ENCODE measurements around the gene KRT3.

KRT3 gene

GRCh38 chr12:52796429-52796794, 495 bp upstream of the KRT3 start:
- no peak for TF ChIP-seq TAF1 (IDR thresholded peaks at IDR 0.05; ENCODE audit: borderline replicate concordance, insufficient read depth, low read length)
- TF ChIP-seq SIN3A (IDR thresholded peaks at IDR 0.05; ENCODE audit: borderline replicate concordance, insufficient read depth, low read length) = no peak
- TF ChIP-seq, protein P1, sequence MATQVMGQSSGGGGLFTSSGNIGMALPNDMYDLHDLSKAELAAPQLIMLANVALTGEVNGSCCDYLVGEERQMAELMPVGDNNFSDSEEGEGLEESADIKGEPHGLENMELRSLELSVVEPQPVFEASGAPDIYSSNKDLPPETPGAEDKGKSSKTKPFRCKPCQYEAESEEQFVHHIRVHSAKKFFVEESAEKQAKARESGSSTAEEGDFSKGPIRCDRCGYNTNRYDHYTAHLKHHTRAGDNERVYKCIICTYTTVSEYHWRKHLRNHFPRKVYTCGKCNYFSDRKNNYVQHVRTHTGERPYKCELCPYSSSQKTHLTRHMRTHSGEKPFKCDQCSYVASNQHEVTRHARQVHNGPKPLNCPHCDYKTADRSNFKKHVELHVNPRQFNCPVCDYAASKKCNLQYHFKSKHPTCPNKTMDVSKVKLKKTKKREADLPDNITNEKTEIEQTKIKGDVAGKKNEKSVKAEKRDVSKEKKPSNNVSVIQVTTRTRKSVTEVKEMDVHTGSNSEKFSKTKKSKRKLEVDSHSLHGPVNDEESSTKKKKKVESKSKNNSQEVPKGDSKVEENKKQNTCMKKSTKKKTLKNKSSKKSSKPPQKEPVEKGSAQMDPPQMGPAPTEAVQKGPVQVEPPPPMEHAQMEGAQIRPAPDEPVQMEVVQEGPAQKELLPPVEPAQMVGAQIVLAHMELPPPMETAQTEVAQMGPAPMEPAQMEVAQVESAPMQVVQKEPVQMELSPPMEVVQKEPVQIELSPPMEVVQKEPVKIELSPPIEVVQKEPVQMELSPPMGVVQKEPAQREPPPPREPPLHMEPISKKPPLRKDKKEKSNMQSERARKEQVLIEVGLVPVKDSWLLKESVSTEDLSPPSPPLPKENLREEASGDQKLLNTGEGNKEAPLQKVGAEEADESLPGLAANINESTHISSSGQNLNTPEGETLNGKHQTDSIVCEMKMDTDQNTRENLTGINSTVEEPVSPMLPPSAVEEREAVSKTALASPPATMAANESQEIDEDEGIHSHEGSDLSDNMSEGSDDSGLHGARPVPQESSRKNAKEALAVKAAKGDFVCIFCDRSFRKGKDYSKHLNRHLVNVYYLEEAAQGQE (IDR thresholded peaks at IDR 0.05; ENCODE audit: insufficient read depth in 1 of 2, low read depth in 2 of 2, low read length in 2 of 2) = no peak
- no peak for TF ChIP-seq FOXP2 (optimal IDR thresholded peaks at IDR 0.05; ENCODE audit: borderline replicate concordance, extremely low read depth, extremely low read length, insufficient read depth)
- no peak for TF ChIP-seq POLR2AphosphoS5 (IDR thresholded peaks at IDR 0.05; ENCODE audit: low read depth, low read length)

DNA sequence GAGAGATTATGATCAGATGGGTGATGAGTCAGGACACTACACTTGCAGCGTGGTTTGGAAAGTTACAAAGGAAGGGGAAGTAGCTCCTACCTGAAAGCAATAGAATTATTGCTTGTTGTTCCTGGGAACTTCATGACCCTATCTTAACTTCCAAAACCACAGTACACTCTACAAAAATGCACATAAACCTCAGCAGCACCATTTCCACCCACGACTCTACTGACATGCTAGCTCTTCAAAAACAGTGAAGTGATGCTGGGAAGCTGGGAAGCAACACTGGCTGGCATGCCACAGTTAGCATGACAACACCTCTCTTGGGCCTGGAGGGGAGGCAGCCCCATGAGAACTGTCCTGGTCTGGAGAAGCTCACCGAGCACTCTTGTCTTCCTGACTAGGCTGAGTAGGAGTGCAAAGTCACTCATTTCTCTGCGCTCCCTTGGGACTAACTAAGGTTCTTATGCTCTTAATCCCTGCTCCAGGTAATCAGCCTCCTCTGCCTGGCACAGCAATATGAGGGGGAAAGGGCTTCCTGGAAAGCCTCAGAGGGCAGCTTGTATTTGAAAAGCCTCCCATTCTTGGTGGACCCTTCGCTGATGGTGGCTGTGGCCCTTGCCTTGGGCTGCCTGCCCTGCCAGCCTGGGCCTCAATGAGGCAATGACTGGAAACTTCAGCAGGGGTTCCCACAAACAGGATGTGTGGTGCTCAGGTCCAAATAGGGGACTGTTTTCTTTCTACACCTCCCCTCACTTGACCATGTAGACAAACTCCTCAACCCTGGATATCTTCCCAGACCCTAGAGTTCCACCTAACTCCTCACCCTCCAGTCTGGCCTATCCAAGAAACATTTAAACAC, 1.2 kb downstream of the KRT3 start:
- TF ChIP-seq POLR2AphosphoS5 (IDR thresholded peaks at IDR 0.05; ENCODE audit: low read depth, low read length) = no peak
- TF ChIP-seq, protein P1 (IDR thresholded peaks at IDR 0.05; ENCODE audit: insufficient read depth in 1 of 2, low read depth in 2 of 2, low read length in 2 of 2) = no peak
- TF ChIP-seq FOXP2 (optimal IDR thresholded peaks at IDR 0.05; ENCODE audit: borderline replicate concordance, extremely low read depth, extremely low read length, insufficient read depth) = no peak

GRCh38 chr12:52792185-52793029, 3.5 kb downstream of the KRT3 start:
- TF ChIP-seq TAF1 (IDR thresholded peaks at IDR 0.05; ENCODE audit: borderline replicate concordance, insufficient read depth, low read length) = no peak
- TF ChIP-seq, protein P1 (IDR thresholded peaks at IDR 0.05; ENCODE audit: insufficient read depth in 1 of 2, low read depth in 2 of 2, low read length in 2 of 2) = no peak
- no peak for TF ChIP-seq POLR2AphosphoS5 (IDR thresholded peaks at IDR 0.05; ENCODE audit: low read depth, low read length)
- TF ChIP-seq FOXP2 (optimal IDR thresholded peaks at IDR 0.05; ENCODE audit: borderline replicate concordance, extremely low read depth, extremely low read length, insufficient read depth) = no peak
- no peak for TF ChIP-seq SIN3A (IDR thresholded peaks at IDR 0.05; ENCODE audit: borderline replicate concordance, insufficient read depth, low read length)

DNA sequence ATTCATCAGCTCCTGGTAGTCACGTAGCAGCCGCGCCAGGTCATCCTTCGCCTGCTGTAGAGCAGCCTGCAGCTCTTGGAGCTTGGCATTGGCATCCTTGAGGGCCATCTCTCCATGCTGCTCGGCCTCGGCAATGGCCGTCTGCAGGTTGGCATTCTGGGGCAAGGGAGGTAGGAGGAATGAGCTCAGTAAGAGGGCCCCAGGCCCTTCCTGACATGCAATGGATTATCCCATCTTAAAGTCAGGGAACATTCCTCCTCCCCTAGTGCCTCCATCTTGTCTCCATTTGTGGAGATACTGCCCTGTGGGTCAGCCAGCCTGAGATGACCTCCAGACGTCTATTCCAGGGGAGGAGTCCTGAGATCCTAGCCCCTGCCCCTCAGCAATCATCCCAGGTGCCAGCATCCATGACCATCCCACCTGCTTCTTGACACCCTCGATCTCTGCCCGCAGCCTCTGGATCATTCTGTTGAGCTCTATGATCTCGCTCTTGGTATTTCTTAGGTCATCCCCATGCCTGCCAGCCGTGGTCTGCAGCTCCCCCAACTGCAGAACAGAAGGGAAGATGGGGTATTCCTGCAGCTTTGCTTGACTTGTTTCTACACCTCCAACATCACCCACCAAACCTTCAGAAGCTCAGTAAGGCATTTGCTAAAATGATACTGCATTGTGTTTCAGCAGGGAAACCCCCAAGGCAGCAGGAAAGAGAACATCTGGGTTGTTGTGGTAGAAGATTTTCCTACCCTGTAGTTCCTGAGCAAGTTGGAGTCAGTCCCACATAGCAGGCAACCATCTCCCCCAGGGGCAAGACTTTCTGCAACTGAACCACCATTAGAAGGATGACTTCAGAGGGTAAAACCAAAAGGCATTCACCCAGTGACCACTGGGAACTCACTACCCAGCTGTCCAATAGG, 4.4 kb downstream of the KRT3 start:
- no peak for TF ChIP-seq SIN3A (IDR thresholded peaks at IDR 0.05; ENCODE audit: borderline replicate concordance, insufficient read depth, low read length)
- TF ChIP-seq FOXP2 (optimal IDR thresholded peaks at IDR 0.05; ENCODE audit: borderline replicate concordance, extremely low read depth, extremely low read length, insufficient read depth) = no peak
- TF ChIP-seq, protein P1 (IDR thresholded peaks at IDR 0.05; ENCODE audit: insufficient read depth in 1 of 2, low read depth in 2 of 2, low read length in 2 of 2) = no peak
- TF ChIP-seq POLR2AphosphoS5 (IDR thresholded peaks at IDR 0.05; ENCODE audit: low read depth, low read length) = no peak
- no peak for TF ChIP-seq TAF1 (IDR thresholded peaks at IDR 0.05; ENCODE audit: borderline replicate concordance, insufficient read depth, low read length)
